GM13977 (cell line): ENCODE data around the gene SLC43A1.

Experiments used
- DNase-seq: peaks from one replicate; pipeline ENCODE4 v3.0.0; 2012; ENCODE audit warnings: low spot score
- CTCF ChIP-seq: IDR thresholded peaks from 2 replicates; pipeline ENCODE4 v1.5.1; 2012; ENCODE audit warnings: mild to moderate bottlenecking, control low read depth; ENCODE audit not compliant: insufficient read depth; ENCODE audit errors: extremely low read depth, missing control alignments
- in situ Hi-C: fragments of 300-500 bp; cut with MboI; formaldehyde crosslinking; loops from one replicate; pipeline ENCODE4 v1.12.0; 2022; ENCODE audit warnings: low sequenced_read_pairs, low pct_unique_long_range_greater_than_20kb, mixed read lengths, inconsistent platforms; ENCODE audit not compliant: unreplicated experiment

The SLC43A1 gene

DNA sequence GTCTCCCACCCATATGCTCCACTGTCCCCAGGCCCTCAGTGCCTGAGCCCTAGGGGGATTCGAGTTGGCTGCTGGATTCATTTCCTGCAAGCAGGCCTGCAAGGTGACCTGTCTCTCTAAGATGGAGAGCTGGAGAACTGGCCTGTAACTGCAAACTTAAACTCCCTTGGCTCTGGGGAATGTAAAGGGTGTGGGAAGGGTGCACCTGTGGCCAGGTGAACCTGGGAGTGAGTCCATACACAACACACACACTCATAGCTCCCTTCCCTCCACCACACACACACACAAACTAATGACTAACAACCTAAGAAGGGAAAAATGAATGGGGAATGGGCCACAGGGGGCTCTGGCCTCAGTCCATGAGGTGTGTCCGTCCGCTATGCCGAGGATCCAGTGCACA is 36.4 kb upstream of the SLC43A1 start:
- TF ChIP-seq CTCF: no peak
- in situ Hi-C loops: loop anchor here (25.0 kb wide), 1 partner anchor 260 kb away; no protein-coding TSS in a partner anchor
- DNase-seq: no peak

DNA sequence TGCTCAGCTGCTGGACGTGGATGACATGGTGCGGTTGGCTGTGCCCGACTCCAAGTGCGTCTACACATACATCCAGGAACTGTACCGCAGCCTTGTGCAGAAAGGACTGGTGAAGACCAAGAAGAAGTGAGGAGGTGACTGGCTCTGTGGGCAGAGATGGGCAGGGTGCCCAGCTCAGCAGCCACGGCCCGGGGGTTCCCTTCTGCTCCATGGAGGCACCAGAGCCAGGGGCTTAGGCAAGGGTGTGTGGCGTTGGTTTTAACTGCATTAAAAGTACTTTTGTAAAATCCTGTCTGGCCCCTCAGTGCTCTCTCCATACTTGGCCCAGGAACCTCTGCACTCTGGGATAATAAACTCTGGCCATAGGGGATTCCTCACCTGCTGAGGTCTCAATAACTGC is 34.5 kb upstream of the SLC43A1 start:
- in situ Hi-C loops: loop anchor here (25.0 kb wide), 1 partner anchor 262 kb away; no protein-coding TSS in a partner anchor
- no peak for TF ChIP-seq CTCF

GRCh38 chr11:57547854-57548377 is 32.4 kb upstream of the SLC43A1 start:
- in situ Hi-C loops: no loop called here
- no peak for TF ChIP-seq CTCF
- DNase-seq: peak; percentile 75

More for the DNA sequence above, 34.5 kb upstream of the SLC43A1 start:
- DNase-seq: no peak

DNA sequence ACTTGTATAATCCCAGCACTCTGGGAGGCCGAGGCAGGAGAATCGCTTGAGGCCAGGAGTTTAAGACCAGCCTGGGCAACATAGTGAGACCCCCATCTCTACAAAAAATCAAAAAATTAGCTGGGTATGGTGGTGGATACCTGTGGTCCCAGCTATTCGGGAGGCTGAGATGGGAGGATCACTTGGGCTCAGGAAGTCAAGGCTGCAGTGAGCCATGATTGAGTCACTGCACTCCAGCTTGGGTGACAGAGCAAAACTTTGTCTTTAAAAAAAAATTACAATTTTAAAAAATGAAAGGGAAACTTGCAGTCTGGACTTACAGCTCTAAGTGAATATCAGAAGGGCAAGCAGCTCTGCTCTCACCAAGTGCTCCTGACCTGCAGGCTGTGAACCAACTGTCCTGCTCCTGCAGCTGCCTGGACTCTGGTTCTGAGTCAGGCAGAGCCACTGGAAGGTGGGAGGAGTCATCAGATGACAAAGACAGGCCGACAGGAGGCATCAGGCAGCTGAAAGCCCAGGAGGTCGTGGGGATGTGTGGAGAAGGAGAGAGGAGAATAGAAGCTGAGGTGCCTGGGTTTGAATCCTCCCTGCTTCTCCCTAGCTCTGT is 31.5 kb upstream of the SLC43A1 start:
- in situ Hi-C loops: no loop called here
- peak; percentile 66 for DNase-seq
- TF ChIP-seq CTCF: peak; percentile 20

DNA sequence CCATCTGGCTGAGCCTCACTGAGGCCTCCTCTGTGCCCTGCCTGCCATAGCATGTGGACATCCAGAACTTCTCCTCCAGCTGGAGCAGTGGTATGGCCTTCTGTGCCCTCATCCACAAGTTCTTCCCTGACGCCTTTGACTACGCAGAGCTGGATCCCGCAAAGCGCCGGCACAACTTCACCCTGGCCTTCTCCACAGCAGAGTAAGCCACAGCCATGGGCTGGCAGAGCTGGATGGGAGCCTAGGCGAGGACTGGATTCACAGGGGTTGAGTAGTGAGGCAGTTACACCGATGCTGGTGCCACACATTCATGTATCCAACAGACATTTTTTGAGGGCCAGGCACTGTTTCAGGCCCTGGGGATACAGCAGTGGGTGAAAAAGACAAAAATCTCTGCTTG is 30.9 kb upstream of the SLC43A1 start:
- TF ChIP-seq CTCF: no peak
- in situ Hi-C loops: no loop called here
- DNase-seq: no peak

GRCh38 chr11:57545883-57546282 is 30.4 kb upstream of the SLC43A1 start:
- in situ Hi-C loops: no loop called here
- no peak for DNase-seq

More at GRCh38 chr11:57545883-57546282, 30.4 kb upstream of the SLC43A1 start:
- TF ChIP-seq CTCF: no peak
